ENCODE measurements around the gene HP.

DNA sequence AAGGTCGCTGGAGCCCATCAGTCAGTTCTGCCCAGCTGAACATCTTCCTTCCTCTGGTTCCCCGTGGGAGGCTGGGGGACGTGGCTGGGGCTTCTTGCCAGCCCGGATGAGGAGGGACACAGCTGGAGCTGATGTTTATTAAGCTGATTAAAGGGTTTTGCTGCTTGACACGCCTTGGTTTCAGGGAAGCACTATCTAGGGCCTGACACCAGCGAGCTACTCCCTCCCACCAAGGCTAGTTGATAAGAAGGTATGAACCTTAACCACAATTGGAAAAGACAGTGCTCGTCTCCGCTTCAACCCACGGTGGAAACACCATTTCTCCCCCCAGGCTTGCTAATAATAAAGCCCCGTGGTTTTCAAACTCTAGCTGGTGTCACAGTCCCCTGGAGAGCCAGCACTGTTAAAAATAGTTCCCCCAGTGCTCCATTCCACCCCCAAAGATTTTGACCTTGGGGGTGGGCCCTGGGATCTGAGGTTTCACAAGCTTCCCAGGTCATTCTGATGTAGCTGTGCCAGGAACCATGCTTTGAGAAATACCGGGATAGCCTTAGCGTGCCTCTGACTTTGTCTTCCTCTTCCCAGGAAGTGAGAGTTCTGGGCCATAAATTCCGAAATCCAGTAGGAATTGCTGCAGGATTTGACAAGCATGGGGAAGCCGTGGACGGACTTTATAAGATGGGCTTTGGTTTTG lies 40.3 kb upstream of the HP start:
- TF ChIP-seq TAF1 (IDR thresholded peaks at IDR 0.05; ENCODE audit: low read depth, low read length) (no peak), POLR2A (IDR thresholded peaks at IDR 0.05; ENCODE audit: low read depth, low read length) (no peak)
